Limb (tissue), 2 donors: ENCODE measurements around the gene LRRTM3.

Source experiments
- DNase-seq, 2 donors: peaks; one replicate each; pipeline ENCODE4 v3.0.0-alpha.2; 2016; ENCODE audit errors: extremely low spot score in 2 of 2

The LRRTM3 gene

GRCh38 chr10:67017218-67017617 is 91.4 kb downstream of the LRRTM3 start:
- no peak for DNase-seq

GRCh38 chr10:67022099-67022498 is 96.3 kb downstream of the LRRTM3 start:
- DNase-seq = no peak

- DNase-seq = no peak
Measured at GRCh38 chr10:67033878-67034277, 108.0 kb downstream of the LRRTM3 start.

GRCh38 chr10:67036808-67037207 is 111.0 kb downstream of the LRRTM3 start:
- no peak for DNase-seq

GRCh38 chr10:67043041-67043440 is 117.2 kb downstream of the LRRTM3 start:
- no peak for DNase-seq

GRCh38 chr10:67045404-67045803 is 119.6 kb downstream of the LRRTM3 start:
- DNase-seq = no peak

- DNase-seq = no peak
Measured at GRCh38 chr10:67046507-67046906, 120.7 kb downstream of the LRRTM3 start.

- no peak for DNase-seq
Measured at GRCh38 chr10:67049988-67050387, 124.2 kb downstream of the LRRTM3 start.

- no peak for DNase-seq
Measured at GRCh38 chr10:67050415-67050814, 124.6 kb downstream of the LRRTM3 start.

GRCh38 chr10:67072654-67073053 is 146.8 kb downstream of the LRRTM3 start:
- DNase-seq = no peak

- no peak for DNase-seq
Measured at GRCh38 chr10:67075491-67075971, 149.7 kb downstream of the LRRTM3 start.

- no peak for DNase-seq
Measured at GRCh38 chr10:67076144-67076543, 150.3 kb downstream of the LRRTM3 start.

GRCh38 chr10:67077376-67077775 is 151.5 kb downstream of the LRRTM3 start:
- no peak for DNase-seq

GRCh38 chr10:67079126-67079525 is 153.3 kb downstream of the LRRTM3 start:
- peak in 1 of 2 donors; percentile 20 for DNase-seq

- DNase-seq = no peak
Measured at GRCh38 chr10:67086327-67087134, 160.7 kb downstream of the LRRTM3 start.

GRCh38 chr10:67087135-67087425 is 161.2 kb downstream of the LRRTM3 start:
- no peak for DNase-seq

- DNase-seq = no peak
Measured at GRCh38 chr10:67088036-67088435, 162.2 kb downstream of the LRRTM3 start.

- DNase-seq = peak in 1 of 2 donors; percentile 61
Measured at GRCh38 chr10:67095531-67095930, 169.7 kb downstream of the LRRTM3 start.

- no peak for DNase-seq
Measured at GRCh38 chr10:67098461-67098860, 172.6 kb downstream of the LRRTM3 start.

- peak in 1 of 2 donors; percentile 46 for DNase-seq
Measured at GRCh38 chr10:67100951-67101350, 175.1 kb downstream of the LRRTM3 start.

GRCh38 chr10:67107670-67108069 is 181.8 kb downstream of the LRRTM3 start:
- DNase-seq = no peak

- no peak for DNase-seq
Measured at GRCh38 chr10:67110286-67110685, 184.4 kb downstream of the LRRTM3 start.

- DNase-seq = no peak
Measured at GRCh38 chr10:67112765-67113164, 186.9 kb downstream of the LRRTM3 start.

GRCh38 chr10:67114945-67115344 is 189.1 kb downstream of the LRRTM3 start:
- no peak for DNase-seq
